NOMO-1 treated with dmso at 0.1 percent for 144 hours (cell line): ENCODE data around the gene PNMA8C.
"Not testable (repeated sequence)": the region's sequence is repeated elsewhere in the genome, so short reads cannot be mapped to it uniquely, and the experiment has no call there.

Source experiments
- DNase-seq: peaks from one replicate; lab custom pipeline; 2025; ENCODE audit not compliant: unreplicated experiment; lab: John Stamatoyannopoulos, UW

Gene PNMA8C

DNA sequence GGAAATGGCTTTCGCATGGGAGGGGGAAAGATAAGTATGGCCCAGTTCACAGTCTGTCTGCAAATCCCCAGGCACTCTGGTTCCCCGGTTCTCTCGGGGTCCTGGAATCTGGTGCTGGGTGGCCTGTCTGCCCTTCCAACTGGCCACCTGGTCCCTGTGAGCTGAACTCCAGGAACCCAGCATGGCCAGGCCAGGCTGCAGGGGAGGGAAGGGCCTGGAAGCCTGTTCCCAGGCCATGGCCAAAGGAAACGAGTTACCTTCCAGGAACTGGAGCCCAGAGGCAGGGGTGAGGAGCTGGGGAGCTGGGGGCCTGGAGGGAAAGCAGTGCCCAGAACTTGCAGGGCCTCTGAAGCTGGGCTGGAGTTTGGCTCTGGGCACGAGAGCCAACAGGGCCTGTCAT lies 19.1 kb upstream of the PNMA8C start:
- DNase-seq = no peak

- no peak for DNase-seq
These were observed 18.3 kb upstream of the PNMA8C start for GRCh38 chr19:46447006-46447405.

GRCh38 chr19:46446021-46446420 lies 17.3 kb upstream of the PNMA8C start:
- DNase-seq = no peak

- no peak for DNase-seq
These were observed 14.2 kb upstream of the PNMA8C start for GRCh38 chr19:46442808-46443450.

- DNase-seq = no peak
These were observed 13.1 kb upstream of the PNMA8C start for GRCh38 chr19:46441866-46442265.

DNA sequence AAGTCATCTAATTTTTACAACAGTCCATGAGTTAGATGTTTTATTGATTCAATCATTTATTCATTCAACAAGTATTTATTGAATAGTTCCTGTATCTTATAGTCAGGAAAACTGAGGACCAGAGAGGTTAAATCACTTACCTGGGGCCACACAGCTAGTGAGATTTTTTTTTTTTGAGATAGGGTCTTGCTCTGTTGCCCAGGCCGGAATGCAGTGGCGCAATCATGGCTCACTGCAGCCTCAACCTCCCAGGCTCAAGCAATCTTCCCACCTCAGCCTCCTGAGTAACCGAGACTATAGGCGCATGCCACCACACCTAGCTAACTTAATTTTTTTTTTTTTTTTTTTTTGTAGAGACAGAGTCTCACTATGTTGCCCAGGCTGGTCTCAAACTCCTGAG lies 7.0 kb upstream of the PNMA8C start:
- DNase-seq = not testable (repeated sequence)

GRCh38 chr19:46435009-46435408 lies 6.3 kb upstream of the PNMA8C start:
- no peak for DNase-seq

DNA sequence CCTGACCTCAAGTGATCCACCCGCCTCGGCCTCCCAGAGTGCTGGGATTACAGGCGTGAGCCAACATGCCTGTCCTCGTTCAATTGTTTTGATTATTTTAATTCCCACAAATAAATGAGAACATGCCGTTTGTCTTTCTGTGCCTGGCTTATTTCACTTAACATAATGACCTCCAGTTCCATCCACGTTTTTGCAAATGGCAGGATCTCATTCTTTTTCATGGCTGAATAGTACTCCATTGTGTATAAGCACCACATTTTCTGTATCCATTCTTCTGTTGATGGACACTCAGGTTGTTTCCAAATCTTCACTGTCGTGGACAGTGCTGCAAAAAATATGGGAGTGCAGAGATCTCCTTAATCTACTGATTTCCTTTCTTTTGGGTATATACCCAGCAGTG lies 4.7 kb upstream of the PNMA8C start:
- not testable (repeated sequence) for DNase-seq

GRCh38 chr19:46431824-46432223 lies 3.1 kb upstream of the PNMA8C start:
- no peak for DNase-seq

- DNase-seq = no peak
These were observed 1.3 kb upstream of the PNMA8C start for GRCh38 chr19:46429999-46430398.

DNA sequence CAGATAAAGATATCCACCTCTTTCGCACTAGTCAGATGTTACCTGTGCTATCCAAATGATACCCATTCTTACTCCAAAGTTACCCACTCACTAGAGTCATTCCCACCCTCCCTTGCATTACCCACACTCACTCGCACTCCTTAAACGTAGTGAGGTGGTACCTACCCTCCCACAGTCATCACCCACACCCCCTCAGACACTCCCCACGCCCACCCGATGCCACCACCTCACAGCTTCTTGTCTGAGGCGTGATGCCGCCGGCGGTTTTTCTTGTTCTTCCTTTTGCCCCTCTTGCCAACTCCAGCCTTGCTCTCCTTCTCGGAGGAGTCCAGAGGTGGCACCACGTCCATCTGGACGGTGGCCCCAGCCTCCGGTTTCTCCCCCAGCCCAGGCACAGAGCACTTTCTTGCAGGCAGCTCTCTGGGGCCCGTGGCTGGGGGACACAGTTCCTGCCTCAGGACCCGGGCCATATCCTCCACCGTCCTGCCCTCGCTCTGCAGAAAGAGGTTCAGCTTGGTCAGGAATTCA lies 1.2 kb downstream of the PNMA8C start:
- DNase-seq = no peak

DNA sequence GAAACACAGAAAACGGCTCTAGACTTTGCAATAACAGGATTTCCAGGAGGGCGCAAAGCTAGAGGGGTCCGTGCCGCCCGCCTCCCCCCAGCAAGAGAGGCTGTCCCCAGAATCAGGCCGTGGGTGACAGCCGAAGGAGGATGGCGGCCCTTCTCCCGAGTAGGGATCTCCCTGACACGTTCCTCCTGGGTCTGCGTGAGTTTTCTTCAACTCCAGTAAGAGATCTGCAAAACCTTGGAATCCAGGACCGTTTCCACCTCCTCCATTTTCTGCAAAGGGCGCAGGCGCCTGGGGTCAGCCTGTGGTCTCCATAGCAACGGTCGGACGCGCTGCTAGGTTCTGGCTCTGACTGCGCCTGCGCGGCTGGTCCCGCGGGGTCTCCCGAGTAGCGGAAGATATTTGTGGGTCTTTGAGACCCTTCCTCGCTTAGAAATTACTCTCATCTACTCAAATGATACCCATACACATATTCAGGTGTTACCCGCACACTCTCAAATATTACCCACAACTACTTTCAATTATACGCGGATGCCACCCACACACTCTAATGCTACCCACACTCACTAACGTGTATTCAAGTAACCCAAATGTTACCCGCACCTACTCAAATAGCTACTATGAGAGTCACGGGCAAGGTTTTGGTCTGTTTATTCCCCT lies 2.1 kb downstream of the PNMA8C start:
- no peak for DNase-seq

DNA sequence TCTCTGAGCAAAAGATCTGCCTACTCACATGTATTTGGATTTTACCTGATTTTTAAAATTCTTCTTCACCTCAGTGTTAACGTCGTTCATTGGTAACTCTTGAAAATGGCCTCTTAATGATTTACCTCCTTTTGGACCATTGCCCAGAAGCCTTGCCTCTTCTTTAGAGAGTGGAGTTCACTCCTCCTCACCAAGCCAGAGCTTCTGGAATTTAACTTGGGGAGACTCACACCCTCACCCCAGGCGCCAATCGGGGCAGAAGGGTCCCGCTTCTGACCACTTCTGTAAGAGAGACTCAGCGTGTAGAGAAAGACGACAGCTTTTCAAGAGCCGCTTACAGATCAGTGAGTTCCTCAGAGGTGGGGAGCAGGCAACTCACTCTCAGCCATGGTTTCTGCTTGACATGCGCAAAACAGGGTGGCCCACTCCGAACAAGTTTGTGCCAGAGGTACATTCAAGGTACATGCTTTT lies 2.7 kb downstream of the PNMA8C start:
- DNase-seq = no peak

- DNase-seq = no peak
These were observed 5.5 kb downstream of the PNMA8C start for GRCh38 chr19:46423188-46423587.

GRCh38 chr19:46422344-46422743 lies 6.4 kb downstream of the PNMA8C start:
- no peak for DNase-seq

DNA sequence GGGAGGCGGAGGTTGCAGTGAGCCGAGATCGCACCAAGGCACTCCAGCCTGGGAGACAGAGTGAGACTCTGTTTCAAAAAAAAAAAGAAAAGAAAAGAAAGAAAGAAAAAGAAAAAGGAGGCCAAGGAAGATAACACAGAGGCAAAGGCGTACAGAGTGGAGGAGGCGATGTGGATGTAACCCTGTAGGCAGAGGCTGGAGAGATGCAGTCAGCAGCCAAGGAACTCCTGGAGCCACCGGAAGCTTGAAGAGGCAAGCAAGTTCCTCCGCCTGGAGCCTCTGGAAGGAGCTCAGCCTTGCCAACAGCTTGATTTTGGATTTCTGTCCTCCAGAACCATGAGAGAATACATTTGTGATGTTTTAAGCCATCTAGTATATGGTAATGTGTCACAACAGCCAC lies 8.7 kb downstream of the PNMA8C start:
- DNase-seq = no peak

GRCh38 chr19:46415804-46416709 lies 12.7 kb downstream of the PNMA8C start:
- DNase-seq = not testable (repeated sequence)

DNA sequence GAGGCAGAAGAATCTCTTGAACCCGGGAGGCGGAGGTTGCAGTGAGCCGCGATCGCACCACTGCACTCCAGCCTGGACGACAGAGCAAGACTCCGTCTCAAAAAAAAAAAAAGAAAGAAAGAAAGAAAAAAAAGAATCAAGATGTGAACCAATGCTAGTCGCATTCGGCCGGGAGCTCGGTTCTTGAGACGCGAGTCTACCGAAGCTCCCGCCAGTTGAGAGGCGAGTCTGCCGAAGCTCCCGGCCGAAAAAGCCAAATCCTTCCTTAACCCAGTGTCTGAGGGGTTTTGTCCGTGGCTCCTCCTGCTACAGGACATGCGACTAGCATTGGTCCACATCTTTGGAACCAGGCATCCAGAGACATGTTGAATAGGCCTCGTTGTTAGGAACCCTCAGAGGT lies 13.8 kb downstream of the PNMA8C start:
- DNase-seq = not testable (repeated sequence)

DNA sequence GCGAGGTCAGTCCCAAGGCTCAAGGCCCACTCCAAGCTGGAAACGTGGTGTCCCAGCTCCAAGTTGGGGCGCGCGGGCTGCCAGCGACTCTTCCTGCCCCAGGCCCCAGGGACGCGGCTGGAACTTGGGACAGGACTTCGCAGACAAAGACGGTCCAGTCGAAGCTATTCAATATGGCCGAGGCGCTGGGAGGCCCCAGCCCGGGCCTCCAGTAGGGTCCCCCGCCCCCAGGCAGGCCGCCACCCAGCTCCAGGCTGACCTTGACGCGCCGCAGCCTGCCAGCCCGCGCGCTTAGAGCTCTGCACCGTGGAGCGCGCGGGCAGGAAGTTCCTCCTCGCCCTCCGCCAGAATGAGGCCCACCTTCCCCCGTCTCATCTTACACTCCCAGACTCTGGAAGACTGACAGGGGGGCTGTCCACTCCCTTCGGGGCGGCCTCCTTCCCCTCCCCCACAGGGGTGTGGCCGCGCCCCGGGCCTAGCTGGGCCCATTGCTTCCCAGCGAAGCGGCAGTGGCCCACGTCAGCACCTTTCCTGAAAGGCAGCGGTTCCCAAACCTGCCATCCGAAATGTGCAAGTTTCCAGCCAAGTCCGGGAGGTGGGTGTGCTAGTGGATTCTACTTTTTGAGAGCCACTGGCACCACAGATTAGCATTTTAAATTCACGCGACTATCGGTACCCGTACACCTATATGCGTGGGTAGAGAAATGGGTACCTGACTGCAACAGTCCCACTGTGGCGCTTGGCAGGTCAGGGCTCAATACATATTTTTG lies 15.3 kb downstream of the PNMA8C start, which contains the start of gene CCDC8:
TSS of gene CCDC8 (minus strand) at position 303 of the 770 bp plus-strand sequence. CDS start 754 bp downstream, outside the sequence.
- DNase-seq = no peak

DNA sequence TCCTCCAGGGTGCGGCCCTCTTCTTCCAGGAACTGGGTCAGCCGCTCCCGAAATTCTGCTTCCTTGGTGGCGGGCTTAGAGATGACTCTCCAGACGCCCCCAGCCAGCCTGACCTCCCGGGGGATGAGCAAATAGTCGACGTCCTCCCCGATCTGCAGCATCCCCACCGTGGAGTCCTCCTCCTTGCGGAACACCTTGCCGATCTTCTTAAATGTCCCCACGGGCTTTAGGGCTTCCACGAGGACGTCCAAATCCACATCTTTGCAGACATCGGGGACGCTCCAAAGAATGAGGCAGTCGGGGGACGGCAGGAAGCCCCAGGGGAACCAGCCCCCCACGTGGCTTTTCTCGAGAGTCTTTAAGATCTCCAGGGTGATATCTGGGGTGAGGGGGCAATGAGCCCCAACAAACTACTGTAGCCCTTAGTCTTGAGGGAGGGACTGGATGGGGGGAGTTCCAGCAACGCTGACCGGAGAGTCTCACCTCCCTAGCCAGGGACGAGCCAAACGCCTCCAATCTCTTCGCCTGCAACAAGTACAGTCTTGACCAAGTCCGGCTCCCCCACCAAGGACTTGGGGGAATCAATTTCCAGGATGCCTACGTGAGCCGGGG lies 16.0 kb downstream of the PNMA8C start:
- no peak for DNase-seq
